T-helper 1 cell treated with Interleukin-12 subunit alpha and Interleukin-12 subunit beta and Interleukin-4 antibody, amounts not matched to agents 30 ng/mL and 1 ng/mL, for 36 hours (primary cell): ENCODE measurements around the gene FREM1. TPM values are rescaled to one million over a fixed set of nuclear protein-coding genes. Genes with fewer than 3 reads are reported as not detected.

Experiments used
- intact Hi-C: fragments of 100-400 bp; cut with micrococcal nuclease; formaldehyde crosslinking; loops from one replicate; pipeline ENCODE4 v1.15.1; 2024
- total RNA-seq: library from RNA; stranded (reverse); gene quantifications from 2 replicates; pipeline ENCODE4 v1.2.3, GENCODE V29; 2022

Gene FREM1
- total RNA-seq, 1 donor from 2014 or later, result 0.02 TPM

DNA sequence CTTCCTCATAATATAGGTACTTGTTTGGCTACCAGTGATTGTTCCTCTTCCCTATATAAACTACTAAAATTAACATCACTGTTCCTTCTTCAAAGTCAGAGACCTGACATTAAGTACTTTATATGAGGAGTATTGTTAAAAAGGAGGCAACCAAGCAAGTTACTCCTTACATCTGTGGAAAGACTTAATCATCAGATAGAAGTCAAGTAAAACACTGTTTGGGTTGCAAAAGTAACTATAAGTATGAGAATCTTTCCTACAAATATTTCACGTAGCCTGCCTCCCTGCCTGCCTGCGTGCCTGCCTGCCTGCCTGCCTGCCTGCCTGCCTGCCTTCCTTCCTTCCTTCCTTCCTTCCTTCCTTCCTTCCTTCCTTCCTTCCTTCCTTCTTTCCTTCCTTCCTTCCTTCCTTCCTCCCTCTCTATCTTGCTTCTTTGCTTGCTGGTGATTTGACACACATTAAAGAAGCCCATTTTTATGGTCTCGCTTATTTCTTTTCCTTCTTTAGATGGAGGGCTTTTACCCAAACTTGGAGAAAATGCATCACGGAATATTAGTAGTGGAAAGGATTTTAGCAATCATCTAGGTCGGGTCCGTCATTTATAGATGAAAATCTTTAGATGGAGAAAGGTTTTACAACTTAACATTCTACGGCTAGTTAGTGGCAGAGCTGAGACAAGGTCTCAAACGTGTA, 190.9 kb downstream of the FREM1 start:
- intact Hi-C loops, result no loop called here

- intact Hi-C loops, result no loop called here
Observed at GRCh38 chr9:14715102-14715501, 195.1 kb downstream of the FREM1 start.

GRCh38 chr9:14713187-14713767, 197.0 kb downstream of the FREM1 start:
- intact Hi-C loops, result no loop called here

DNA sequence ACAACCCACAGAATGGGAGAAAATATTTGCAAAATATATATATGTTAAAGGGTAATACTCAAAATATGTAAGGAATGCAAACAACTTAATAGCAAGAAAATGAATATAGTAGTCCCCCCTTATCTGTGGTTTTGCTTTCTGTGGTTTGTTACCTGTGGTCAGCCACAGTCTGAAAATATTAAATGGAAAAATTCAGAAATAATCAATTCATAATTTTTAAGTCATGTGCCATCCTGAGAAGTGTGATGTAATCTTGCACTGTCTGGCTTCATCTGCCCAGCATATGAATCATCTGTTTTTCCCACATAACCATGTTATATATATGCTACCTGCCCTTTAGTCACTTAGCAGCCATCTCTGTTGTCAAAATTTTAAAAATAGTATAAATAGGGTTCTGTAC, 199.4 kb downstream of the FREM1 start:
- intact Hi-C loops, result no loop called here

GRCh38 chr9:14706530-14707140, 203.6 kb downstream of the FREM1 start:
- intact Hi-C loops, result no loop called here

- intact Hi-C loops, result no loop called here
Observed at GRCh38 chr9:14705079-14705478, 205.1 kb downstream of the FREM1 start.

GRCh38 chr9:14704281-14704680, 205.9 kb downstream of the FREM1 start:
- intact Hi-C loops, result no loop called here

GRCh38 chr9:14702200-14702720, 208.0 kb downstream of the FREM1 start:
- intact Hi-C loops, result no loop called here

DNA sequence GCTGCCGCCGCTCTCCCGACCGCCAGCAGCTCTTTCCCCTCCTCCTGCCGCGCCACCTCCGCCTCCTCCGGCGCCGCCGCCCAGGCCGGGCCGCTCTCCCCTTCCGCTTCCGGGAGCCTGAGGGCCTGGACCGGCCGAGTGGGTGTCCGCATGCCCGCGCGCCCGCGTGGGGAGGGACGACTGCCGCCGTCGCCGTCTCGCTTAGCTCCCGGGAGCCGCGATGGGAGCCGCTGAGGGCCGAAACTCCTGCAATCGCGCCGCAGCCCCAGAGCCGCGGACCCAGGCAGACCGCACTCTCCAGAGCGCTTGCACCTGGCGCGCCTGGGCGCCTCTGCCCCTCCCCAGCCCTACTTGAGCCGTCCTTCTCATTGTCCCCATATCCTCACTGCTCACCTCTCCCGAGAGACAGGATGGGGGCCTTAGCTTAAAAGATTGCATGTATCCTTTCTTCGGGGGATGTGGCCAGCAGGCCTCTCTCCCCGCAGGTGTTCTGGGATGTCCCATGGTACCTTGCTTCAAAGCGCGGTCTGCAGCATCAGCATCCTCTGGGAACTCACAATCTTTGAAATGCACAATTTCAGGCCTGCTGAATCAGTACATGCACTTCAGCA, 216.9 kb downstream of the FREM1 start, which contains the start of gene ZDHHC21:
ZDHHC21 (minus strand) TSS at position 182 of the 611 bp plus-strand sequence. CDS start 19,092 bp downstream, outside the sequence.
- intact Hi-C loops, result loop anchor here (1.0 to 10.0 kb wide), 7 partner anchors 37 to 818 kb away; no protein-coding TSS in a partner anchor

- intact Hi-C loops, result loop anchor here (1.0 to 10.0 kb wide), 7 partner anchors 36 to 819 kb away; no protein-coding TSS in a partner anchor
Observed at GRCh38 chr9:14692470-14693250, 217.6 kb downstream of the FREM1 start.

DNA sequence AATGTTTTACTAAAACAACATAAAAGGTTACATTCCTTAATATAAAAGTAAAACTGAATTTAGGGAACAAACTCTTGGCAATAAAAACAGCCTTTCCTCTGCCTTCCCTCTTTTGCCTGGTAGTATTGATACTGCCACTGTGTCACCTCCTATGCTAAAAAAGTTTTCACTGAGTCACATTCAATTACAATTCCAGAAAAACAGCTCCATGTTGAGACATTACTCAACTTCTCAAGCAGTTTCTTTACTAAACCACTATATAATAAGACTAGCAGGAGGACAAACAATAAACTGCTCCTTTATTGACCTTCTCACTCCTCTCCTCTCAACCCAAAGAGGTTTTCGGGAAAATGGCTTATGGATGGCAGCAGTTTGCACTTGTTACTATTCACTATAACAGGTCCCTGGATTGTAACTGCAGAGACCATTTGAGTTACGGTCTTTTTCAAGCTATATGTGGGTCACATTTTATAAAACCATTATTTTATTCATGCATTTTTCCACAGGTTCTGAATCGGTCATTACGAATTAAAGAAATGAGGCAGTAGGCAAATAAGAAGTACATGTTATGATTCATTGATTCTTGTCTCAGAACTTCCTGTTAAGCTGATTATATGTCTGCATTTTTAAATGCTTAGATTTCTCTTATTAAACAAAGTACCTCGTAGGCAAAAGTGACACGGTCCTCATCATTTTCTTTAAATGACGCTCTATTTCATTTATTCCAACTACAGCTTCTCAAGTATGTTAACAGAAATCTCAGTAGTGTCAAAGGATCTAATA, 219.1 kb downstream of the FREM1 start:
- intact Hi-C loops, result loop anchor here (10.0 kb wide), 2 partner anchors 444 to 624 kb away; no protein-coding TSS in a partner anchor

DNA sequence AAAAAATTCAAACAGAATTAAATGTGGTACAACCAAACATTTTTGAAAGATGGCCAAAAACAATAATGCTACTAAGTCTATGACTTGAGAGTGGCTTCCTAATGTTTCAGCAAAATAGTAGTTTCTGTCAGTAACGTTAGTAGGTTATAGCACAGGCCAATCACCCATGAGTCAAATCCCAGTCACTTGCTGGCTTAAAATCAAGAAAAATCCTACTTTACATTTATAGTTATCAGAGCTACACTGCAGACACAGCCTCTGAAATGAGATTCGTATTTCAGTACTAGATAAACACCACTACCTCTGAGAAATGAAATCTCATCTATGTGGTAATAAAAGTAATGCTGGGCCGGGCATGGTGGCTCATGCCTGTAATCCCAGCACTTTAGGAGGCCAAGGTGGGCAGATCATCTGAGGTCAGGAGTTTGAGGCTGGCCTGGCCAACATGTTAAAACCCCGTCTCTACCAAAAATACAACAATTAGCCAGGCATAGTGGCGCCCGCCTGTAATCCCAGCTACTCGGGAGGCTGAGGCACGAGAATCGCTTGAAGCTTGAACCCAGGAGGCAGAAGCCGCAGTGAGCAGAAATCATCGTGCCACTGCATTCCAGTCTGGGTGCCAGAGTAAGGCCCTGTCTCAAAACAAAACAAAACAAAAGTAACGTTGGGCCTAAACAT, 223.0 kb downstream of the FREM1 start:
- intact Hi-C loops, result no loop called here

GRCh38 chr9:14686168-14686567, 224.1 kb downstream of the FREM1 start:
- intact Hi-C loops, result no loop called here

Other genes starting within 250 kb of the FREM1 start
- 12.6 and 15.2 TPM in 2 replicates for gene ZDHHC21, start 217.0 kb downstream of the FREM1 start, total RNA-seq
- gene CER1, start 187.7 kb downstream of the FREM1 start, total RNA-seq, result not detected in 2 replicates